Choroid plexus epithelial cell (primary cell): Measurements from ENCODE around the gene INHA.

Experiments used
- DNase-seq: peaks from one replicate; pipeline ENCODE4 v3.0.0-alpha.2; 2010; ENCODE audit warnings: low read depth
- H3K4me3 ChIP-seq: 2 replicates; pipeline ENCODE4 v1.5.1; 2011; ENCODE audit warnings: low read depth, mild to moderate bottlenecking, control low read depth, low read length, moderate library complexity
- CTCF ChIP-seq: conservative IDR thresholded peaks from 2 replicates; pipeline ENCODE4 v1.5.1; 2011; ENCODE audit warnings: low read depth, mild to moderate bottlenecking, control low read depth, inconsistent platforms, low read length, moderate library complexity

Gene INHA

GRCh38 chr2:219575566-219576504, 3.7 kb downstream of the INHA start:
- DNase-seq: no peak

GRCh38 chr2:219576505-219577388, 4.6 kb downstream of the INHA start:
- no peak for TF ChIP-seq CTCF
- no peak for DNase-seq
- H3K4me3 ChIP-seq: no peak overlapping the region

More at GRCh38 chr2:219575566-219576504, 3.7 kb downstream of the INHA start:
- TF ChIP-seq CTCF: no peak
- H3K4me3 ChIP-seq: no peak overlapping the region

GRCh38 chr2:219578811-219579613, 6.9 kb downstream of the INHA start:
- peak; percentile 61 for DNase-seq
- H3K4me3 ChIP-seq: no peak overlapping the region
- no peak for TF ChIP-seq CTCF

GRCh38 chr2:219581346-219581745, 9.2 kb downstream of the INHA start:
- TF ChIP-seq CTCF: no peak
- H3K4me3 ChIP-seq: no peak overlapping the region
- DNase-seq: no peak

GRCh38 chr2:219591091-219591490, 19.0 kb downstream of the INHA start:
- no peak overlapping the region for H3K4me3 ChIP-seq
- no peak for TF ChIP-seq CTCF
- DNase-seq: no peak

GRCh38 chr2:219592736-219593135, 20.6 kb downstream of the INHA start:
- DNase-seq: peak; percentile 5
- no peak for TF ChIP-seq CTCF

More at GRCh38 chr2:219592736-219593135, 20.6 kb downstream of the INHA start:
- no peak overlapping the region for H3K4me3 ChIP-seq
